Measurements from ENCODE around the gene EBF3.

Gene EBF3

GRCh38 chr10:129909531-129910256 lies 54.4 kb downstream of the EBF3 start:
- no peak for DNase-seq (ENCODE audit: low spot score)

GRCh38 chr10:129909080-129909479 lies 55.0 kb downstream of the EBF3 start:
- DNase-seq (ENCODE audit: low spot score): no peak

GRCh38 chr10:129908406-129908805 lies 55.7 kb downstream of the EBF3 start:
- no peak for DNase-seq (ENCODE audit: low spot score)

- no peak for DNase-seq (ENCODE audit: low spot score)
Measured at GRCh38 chr10:129905553-129905952, 58.5 kb downstream of the EBF3 start.

- DNase-seq (ENCODE audit: low spot score): no peak
Measured at GRCh38 chr10:129904323-129904722, 59.8 kb downstream of the EBF3 start.

GRCh38 chr10:129901389-129902006 lies 62.6 kb downstream of the EBF3 start:
- no peak for DNase-seq (ENCODE audit: low spot score)

GRCh38 chr10:129900825-129901224 lies 63.2 kb downstream of the EBF3 start:
- no peak for DNase-seq (ENCODE audit: low spot score)

- DNase-seq (ENCODE audit: low spot score): peak; percentile 14
Measured at GRCh38 chr10:129899276-129900130, 64.6 kb downstream of the EBF3 start.

GRCh38 chr10:129898706-129899268 lies 65.3 kb downstream of the EBF3 start:
- no peak for DNase-seq (ENCODE audit: low spot score)

- DNase-seq (ENCODE audit: low spot score): no peak
Measured at GRCh38 chr10:129897871-129898626, 66.0 kb downstream of the EBF3 start.

GRCh38 chr10:129896860-129897200 lies 67.2 kb downstream of the EBF3 start:
- DNase-seq (ENCODE audit: low spot score): no peak

- no peak for DNase-seq (ENCODE audit: low spot score)
Measured at GRCh38 chr10:129896136-129896859, 67.8 kb downstream of the EBF3 start.

GRCh38 chr10:129895811-129896135 lies 68.3 kb downstream of the EBF3 start:
- no peak for DNase-seq (ENCODE audit: low spot score)

GRCh38 chr10:129894698-129895097 lies 69.4 kb downstream of the EBF3 start:
- no peak for DNase-seq (ENCODE audit: low spot score)

- DNase-seq (ENCODE audit: low spot score): no peak
Measured at GRCh38 chr10:129893104-129894089, 70.7 kb downstream of the EBF3 start.

GRCh38 chr10:129892548-129893052 lies 71.5 kb downstream of the EBF3 start:
- DNase-seq (ENCODE audit: low spot score): no peak

- DNase-seq (ENCODE audit: low spot score): no peak
Measured at GRCh38 chr10:129891806-129892205, 72.3 kb downstream of the EBF3 start.

- DNase-seq (ENCODE audit: low spot score): no peak
Measured at GRCh38 chr10:129890170-129890569, 73.9 kb downstream of the EBF3 start.

GRCh38 chr10:129888784-129889616 lies 75.1 kb downstream of the EBF3 start:
- no peak for DNase-seq (ENCODE audit: low spot score)

Measured in pons (tissue), 1 donor.